ENCODE measurements around the gene PPP1R11.

The PPP1R11 gene

GRCh38 chr6:30062471-30063178 lies 4.4 kb upstream of the PPP1R11 start:
- DNase-seq = no peak

GRCh38 chr6:30063315-30063714 lies 3.7 kb upstream of the PPP1R11 start:
- no peak for DNase-seq

GRCh38 chr6:30066082-30066481 lies 916 bp upstream of the PPP1R11 start:
- DNase-seq = no peak

DNA sequence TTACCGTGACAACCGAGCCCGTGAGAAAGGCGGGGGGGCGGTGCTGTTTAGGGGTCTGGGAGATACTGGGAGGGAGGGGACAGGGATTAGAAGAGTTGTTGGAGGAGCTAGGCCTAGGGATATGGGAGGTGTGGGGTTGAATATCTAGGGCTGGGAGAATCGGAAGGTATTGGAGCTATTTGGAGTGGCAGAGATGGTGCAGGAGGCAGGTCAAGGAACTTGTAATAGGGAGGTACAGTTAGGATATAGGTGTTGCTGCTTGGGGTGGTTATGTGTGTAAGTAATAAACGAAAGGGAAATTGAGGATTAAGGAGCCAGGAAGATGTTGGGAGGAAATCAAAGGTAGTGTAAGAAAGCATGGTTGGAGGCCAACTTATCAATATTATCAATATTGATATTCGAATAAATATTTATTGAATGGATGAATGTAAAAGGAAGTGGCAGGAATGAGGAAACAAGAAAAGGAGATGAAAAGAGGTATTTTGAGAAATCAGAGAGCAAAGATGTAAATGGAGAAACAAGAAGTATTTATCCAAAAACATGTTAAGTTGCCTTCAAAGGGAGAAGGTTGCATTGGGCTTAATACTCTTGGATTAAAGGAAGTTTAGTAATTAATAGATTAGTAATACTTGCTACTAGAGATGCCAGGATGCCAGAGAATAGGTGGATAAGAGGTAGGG lies 602 bp downstream of the PPP1R11 start:
- DNase-seq = no peak

GRCh38 chr6:30071081-30071818 lies 4.3 kb downstream of the PPP1R11 start:
- peak; percentile 30 to 43 for DNase-seq

GRCh38 chr6:30071858-30072257 lies 4.9 kb downstream of the PPP1R11 start:
- DNase-seq = no peak

GRCh38 chr6:30073489-30074235 lies 6.7 kb downstream of the PPP1R11 start:
- DNase-seq = no peak

DNA sequence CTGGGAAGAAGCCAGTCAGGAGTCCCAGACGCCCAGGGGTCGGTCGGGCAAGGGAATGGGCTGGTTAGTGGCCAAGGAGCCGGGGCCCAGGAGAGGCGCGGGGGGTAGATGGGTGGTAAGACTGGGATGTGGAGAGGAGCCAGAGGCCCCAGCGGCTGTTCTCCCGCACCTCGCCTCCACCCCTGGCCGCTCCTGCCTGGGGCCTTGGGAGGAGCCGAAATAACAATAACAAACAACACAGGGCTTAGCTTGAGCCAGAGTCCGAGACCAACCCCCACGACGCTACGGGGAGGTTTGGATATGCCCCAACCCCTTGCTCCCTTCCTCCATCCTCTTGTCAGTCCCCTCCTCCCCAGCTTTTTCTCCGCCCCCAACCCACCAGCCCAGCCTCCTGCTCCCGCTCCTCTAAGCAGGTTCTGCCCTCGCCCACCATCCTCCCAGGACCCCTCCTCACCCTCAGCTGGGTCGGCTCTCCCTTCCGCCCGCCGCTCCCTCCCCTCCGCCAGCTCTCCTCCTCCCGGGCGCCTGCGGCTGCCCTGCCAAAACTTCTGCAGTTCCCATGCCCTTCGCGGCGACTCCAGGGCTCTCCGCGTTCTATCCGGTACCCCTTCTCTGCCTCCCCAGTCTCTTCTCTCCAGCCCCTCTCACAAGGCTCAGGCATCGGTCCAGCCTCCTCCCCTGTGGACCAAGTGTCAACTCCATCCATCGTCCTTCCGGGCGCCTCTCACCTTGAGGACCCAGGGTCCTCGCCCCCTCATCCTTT lies 7.5 kb downstream of the PPP1R11 start:
- DNase-seq = no peak

- peak in 1 of 2 experiments; percentile 29 for DNase-seq
These were observed 8.2 kb downstream of the PPP1R11 start, which contains the start of gene RNF39 for GRCh38 chr6:30075094-30075789. Gene RNF39 (minus strand): TSS chr6:30075769. CDS start chr6:30075585, 184 bp downstream.

GRCh38 chr6:30075790-30076732 lies 9.1 kb downstream of the PPP1R11 start:
- DNase-seq = peak in 1 of 2 experiments; percentile 35

DNA sequence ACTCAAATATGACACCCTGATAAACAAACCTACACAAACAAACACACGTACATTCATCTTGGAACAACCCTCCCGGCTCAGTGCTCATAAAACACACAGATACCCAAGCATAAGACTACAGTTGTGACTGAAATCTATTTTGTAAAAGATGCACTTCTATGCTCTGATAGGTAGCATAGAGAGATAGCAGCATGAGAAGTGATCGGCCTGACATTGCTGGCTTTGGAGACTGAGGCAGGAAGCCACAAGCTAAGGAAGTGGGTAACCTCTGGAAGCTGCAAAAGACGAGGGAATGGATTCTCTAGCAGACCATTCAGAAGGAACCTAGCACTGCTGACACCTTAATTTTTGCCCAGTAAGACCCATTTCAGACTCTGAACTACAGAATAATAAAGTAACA lies 10.2 kb downstream of the PPP1R11 start:
- DNase-seq = no peak

GRCh38 chr6:30087876-30088275 lies 20.9 kb downstream of the PPP1R11 start:
- no peak for DNase-seq

DNA sequence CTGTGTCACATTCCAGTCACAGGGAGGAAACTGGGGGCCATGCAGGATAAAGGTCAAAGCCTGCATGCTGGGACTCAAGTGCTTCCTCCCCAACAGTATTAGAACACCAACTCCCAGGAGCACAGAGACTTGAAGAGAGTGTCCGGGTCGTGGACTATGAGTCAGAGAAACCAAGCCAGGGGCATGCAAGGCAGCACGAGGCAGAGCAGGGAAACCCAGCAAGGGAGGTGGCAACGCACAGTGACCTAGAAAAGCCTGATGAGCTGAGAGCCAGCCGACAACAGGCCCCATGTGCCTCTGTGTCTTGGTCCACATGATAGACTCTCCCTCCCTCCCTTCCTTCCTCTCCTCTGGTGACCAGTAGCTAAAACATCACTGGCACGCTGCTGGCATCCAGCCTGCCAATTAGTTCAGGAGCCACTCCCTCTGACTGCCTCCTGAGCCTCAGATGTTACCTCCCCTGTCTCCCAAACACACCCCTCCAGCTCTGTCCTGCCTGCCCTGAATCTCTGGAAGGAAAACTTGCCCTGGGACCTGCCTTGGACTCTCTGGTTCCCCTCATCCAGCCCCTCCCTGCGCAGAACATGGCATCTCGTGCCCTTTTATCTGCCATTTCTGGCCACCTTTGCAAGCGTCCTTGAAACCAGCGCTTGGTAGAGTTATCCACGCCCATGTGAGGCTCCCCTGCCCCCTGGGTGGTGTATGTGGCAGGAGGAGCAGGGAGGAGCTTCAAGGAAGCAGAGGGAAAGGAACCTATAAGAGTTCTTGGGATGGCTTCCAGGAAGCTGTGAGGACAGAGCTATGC lies 24.8 kb downstream of the PPP1R11 start:
- DNase-seq = no peak

DNA sequence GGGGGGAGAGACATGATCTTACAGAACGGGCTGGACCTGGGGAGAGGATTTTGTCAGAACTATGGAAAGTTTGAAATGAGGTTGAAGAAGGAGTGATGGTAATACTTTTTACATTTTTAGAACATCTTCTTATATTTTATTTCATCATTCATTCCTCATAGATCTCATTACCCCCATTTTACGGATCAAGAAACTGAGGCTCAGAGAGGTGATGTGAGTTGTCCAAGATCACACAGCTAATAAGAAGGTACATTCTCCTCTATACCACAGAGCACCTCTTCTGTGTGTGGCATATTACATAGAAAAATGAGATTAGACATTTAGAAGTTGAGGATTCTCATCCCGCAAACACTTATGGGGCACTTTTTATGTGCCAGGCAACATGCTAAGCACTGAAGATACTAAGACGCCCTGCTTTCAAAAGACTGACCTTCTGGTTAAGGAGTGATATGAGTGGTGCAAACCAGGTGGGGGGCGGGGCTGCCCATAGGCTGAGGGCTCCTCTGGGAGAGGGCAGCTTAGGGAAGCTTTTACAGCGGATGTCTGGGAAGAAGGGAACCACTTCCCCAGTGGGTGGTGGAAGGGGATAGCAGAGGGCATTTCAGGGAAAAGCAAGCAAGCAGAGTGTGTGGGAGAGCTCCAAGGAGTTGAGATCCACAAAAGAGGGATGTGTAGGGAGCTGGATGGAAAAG lies 26.0 kb downstream of the PPP1R11 start:
- no peak for DNase-seq

DNA sequence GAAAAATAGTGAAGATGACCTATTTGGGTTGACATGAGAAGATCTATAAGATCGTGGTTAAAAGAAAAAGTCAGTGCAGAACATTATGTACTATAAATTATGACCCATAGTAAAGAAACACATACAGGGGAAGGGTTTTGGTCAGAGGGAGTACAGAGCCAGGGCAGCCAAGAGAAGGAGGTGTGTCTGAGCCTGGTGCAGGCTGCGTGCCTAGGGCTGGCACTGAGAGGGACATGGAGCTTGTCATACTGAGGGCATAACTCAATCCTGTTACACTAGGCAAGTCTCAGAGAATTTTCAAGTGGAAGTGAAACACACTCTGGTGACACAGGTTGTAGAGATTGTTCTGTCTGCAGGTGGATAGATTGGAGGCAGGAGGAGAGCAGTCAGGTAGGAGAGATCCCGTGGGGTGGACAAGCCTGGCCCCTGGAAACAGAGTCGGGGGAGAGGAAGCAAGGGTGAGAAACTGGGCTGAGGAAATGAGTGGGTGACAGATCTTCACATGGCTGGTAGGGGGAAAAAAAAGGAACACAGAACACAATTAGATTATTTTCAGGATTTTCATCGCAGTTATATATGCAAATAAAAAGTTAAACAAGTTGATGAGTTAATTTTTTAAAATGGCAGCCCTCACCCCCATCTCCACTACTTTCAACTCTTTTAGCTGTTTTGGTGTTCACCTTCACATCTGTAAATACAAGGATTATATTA lies 27.1 kb downstream of the PPP1R11 start:
- no peak for DNase-seq

GRCh38 chr6:30096829-30097228 lies 29.8 kb downstream of the PPP1R11 start:
- no peak for DNase-seq

- no peak for DNase-seq
These were observed 31.1 kb downstream of the PPP1R11 start for GRCh38 chr6:30097902-30098768.

Measured in activated T-cell treated with anti-CD3 and anti-CD28 coated beads, Interleukin-2, amount 50 U/mL, for 48 hours (primary cell).